Panc1 (cell line): ENCODE results near the gene GRIK1. TPM values are rescaled to one million over a fixed set of nuclear protein-coding genes. Genes with fewer than 3 reads are reported as not detected.

Source experiments
- ATAC-seq: fragments of 200-7000 bp; cut with Tn5 transposase; 2 replicates; pipeline ENCODE4 v1.9.1; 2020; ENCODE audit warnings: mild to moderate bottlenecking, moderate library complexity
- BruUV-seq: library from RNA; stranded (reverse); fragments of 400-500 nt; replicated peaks from 2 replicates; lab custom pipeline; 2021; lab: Mats Ljungman, UMichigan
- CTCF ChIA-PET: fragments of 300-600 bp; sonication (Branson Sonifier 250); formaldehyde crosslinking; loops from one replicate; lab custom pipeline; 2022; ENCODE audit warnings: antibody characterized with exemption; lab: Charles Lee
- POLR2A ChIA-PET: fragments of 300-600 bp; sonication (Branson Sonifier 250); formaldehyde crosslinking; loops from one replicate; lab custom pipeline; 2022; ENCODE audit warnings: antibody characterized with exemption; lab: Charles Lee
- DNase-seq: peaks from one replicate; pipeline ENCODE4 v3.0.0-alpha.2; 2010; ENCODE audit warnings: low read depth, low spot score
- H3K27ac ChIP-seq: 2 replicates; pipeline ENCODE4 v1.5.1; 2011; ENCODE audit warnings: mild to moderate bottlenecking, low read length, inconsistent platforms
- H3K27me3 ChIP-seq: fragments of 200-500 bp; sonication (Bioruptor generic); 2 replicates; pipeline ENCODE4 v1.6.0; 2014; ENCODE audit warnings: low read length, inconsistent platforms; ENCODE audit not compliant: control insufficient read depth, insufficient read depth
- H3K36me3 ChIP-seq: fragments of 200-500 bp; sonication (Bioruptor generic); 2 replicates; pipeline ENCODE4 v1.5.1; 2014; ENCODE audit warnings: inconsistent platforms, mild to moderate bottlenecking, low read length, moderate library complexity; ENCODE audit not compliant: control insufficient read depth, insufficient read depth
- H3K4me1 ChIP-seq: 2 replicates; pipeline ENCODE4 v1.5.1; 2011; ENCODE audit warnings: inconsistent platforms, mild to moderate bottlenecking, low read length, moderate library complexity; ENCODE audit not compliant: control insufficient read depth, insufficient read depth
- H3K4me3 ChIP-seq, 2 experiments: 2 replicates each; pipeline ENCODE4 v1.5.1; 2011 to 2012; ENCODE audit warnings: low read depth in 2 of 2, low read length in 2 of 2, mild to moderate bottlenecking in 2 of 2, inconsistent platforms in 1 of 2, moderate library complexity in 1 of 2
- H3K9me3 ChIP-seq: fragments of 200-500 bp; sonication (Bioruptor generic); 2 replicates; pipeline ENCODE4 v1.5.1; 2014; ENCODE audit warnings: low read depth, mild to moderate bottlenecking, inconsistent platforms, low read length, moderate library complexity; ENCODE audit not compliant: control insufficient read depth, insufficient read depth
- POLR2AphosphoS5 ChIP-seq: IDR thresholded peaks from 2 replicates; pipeline ENCODE4 v1.6.1; 2012; ENCODE audit warnings: mild to moderate bottlenecking, low read depth, low read length, moderate library complexity
- SIN3A ChIP-seq: IDR thresholded peaks from 2 replicates; pipeline ENCODE4 v1.6.1; 2012; ENCODE audit warnings: low read depth, mild to moderate bottlenecking, low read length, moderate library complexity, borderline replicate concordance; ENCODE audit not compliant: insufficient read depth
- TCF7L2 ChIP-seq: IDR thresholded peaks from 2 replicates; pipeline ENCODE4 v1.6.1; 2011; ENCODE audit warnings: mild to moderate bottlenecking, low read depth, low read length, inconsistent platforms
- in situ Hi-C: cut with HindIII; loops from 2 replicates; pipeline ENCODE4 v1.10.0; 2016; ENCODE audit warnings: low sequenced_read_pairs, low pct_unique_long_range_greater_than_20kb
- intact Hi-C: fragments of 100-400 bp; cut with micrococcal nuclease; formaldehyde crosslinking; loops from one replicate; pipeline ENCODE4 v1.10.0; 2022; ENCODE audit not compliant: unreplicated experiment
- total RNA-seq: library from RNA; stranded (reverse); gene quantifications from one replicate; pipeline ENCODE4 v1.2.1, GENCODE V29; 2021; ENCODE audit not compliant: unreplicated experiment
- TF ChIP-seq, protein P1 (sequence below): fragments of 450-650 bp; IDR thresholded peaks from 2 replicates; pipeline ENCODE4 v1.5.1; 2017; ENCODE audit warnings: mild to moderate bottlenecking
- TF ChIP-seq, protein P2 (sequence below), 2 experiments: IDR thresholded peaks; 2 replicates each; pipeline ENCODE4 v1.6.1; 2011 to 2012; ENCODE audit warnings: low read depth in 2 of 2, control low read depth in 1 of 2, low read length in 1 of 2, mild to moderate bottlenecking in 1 of 2, moderate library complexity in 1 of 2; ENCODE audit not compliant: insufficient read depth in 1 of 2

Gene GRIK1
- total RNA-seq, 1 experiment from 2014 or later, result not detected

DNA sequence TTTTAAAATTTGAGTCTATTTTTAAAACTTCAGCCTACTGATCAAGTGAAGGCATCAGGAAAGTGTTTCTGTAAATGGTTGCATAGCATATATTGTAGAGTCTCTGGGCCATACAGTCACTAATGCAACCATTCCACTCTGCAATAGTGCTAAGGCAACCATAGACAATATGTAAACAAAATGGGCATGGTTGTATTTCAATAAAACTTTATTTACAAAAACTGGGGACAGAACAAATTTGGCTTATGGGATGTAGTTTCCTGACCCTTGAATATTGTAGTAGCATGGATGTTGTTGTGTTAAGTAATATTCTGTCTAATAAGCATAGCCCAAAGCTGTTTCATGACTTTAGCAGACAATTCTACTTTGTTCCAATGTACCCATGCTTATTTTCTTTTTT, 117.7 kb downstream of the GRIK1 start:
- no peak for ATAC-seq
- Histone ChIP-seq H3K27ac (no peak overlapping the region), H3K4me1 (no peaks in the 10 kb centered on the region), H3K36me3 (no peaks in the 10 kb centered on the region), H3K4me3 (no peak overlapping the region), H3K9me3 (no peaks in the 10 kb centered on the region), H3K27me3 (no peaks in the 10 kb centered on the region)
- in situ Hi-C loops (no loop called here), intact Hi-C loops (no loop called here)
- no TSS peak for BruUV-seq
- no peak for TF ChIP-seq POLR2AphosphoS5
- TF ChIP-seq, protein P1, sequence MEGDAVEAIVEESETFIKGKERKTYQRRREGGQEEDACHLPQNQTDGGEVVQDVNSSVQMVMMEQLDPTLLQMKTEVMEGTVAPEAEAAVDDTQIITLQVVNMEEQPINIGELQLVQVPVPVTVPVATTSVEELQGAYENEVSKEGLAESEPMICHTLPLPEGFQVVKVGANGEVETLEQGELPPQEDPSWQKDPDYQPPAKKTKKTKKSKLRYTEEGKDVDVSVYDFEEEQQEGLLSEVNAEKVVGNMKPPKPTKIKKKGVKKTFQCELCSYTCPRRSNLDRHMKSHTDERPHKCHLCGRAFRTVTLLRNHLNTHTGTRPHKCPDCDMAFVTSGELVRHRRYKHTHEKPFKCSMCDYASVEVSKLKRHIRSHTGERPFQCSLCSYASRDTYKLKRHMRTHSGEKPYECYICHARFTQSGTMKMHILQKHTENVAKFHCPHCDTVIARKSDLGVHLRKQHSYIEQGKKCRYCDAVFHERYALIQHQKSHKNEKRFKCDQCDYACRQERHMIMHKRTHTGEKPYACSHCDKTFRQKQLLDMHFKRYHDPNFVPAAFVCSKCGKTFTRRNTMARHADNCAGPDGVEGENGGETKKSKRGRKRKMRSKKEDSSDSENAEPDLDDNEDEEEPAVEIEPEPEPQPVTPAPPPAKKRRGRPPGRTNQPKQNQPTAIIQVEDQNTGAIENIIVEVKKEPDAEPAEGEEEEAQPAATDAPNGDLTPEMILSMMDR, result no peak
- no peak for TF ChIP-seq SIN3A
- TF ChIP-seq TCF7L2, result no peak
- TF ChIP-seq, protein P2, sequence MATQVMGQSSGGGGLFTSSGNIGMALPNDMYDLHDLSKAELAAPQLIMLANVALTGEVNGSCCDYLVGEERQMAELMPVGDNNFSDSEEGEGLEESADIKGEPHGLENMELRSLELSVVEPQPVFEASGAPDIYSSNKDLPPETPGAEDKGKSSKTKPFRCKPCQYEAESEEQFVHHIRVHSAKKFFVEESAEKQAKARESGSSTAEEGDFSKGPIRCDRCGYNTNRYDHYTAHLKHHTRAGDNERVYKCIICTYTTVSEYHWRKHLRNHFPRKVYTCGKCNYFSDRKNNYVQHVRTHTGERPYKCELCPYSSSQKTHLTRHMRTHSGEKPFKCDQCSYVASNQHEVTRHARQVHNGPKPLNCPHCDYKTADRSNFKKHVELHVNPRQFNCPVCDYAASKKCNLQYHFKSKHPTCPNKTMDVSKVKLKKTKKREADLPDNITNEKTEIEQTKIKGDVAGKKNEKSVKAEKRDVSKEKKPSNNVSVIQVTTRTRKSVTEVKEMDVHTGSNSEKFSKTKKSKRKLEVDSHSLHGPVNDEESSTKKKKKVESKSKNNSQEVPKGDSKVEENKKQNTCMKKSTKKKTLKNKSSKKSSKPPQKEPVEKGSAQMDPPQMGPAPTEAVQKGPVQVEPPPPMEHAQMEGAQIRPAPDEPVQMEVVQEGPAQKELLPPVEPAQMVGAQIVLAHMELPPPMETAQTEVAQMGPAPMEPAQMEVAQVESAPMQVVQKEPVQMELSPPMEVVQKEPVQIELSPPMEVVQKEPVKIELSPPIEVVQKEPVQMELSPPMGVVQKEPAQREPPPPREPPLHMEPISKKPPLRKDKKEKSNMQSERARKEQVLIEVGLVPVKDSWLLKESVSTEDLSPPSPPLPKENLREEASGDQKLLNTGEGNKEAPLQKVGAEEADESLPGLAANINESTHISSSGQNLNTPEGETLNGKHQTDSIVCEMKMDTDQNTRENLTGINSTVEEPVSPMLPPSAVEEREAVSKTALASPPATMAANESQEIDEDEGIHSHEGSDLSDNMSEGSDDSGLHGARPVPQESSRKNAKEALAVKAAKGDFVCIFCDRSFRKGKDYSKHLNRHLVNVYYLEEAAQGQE (IDR thresholded peaks at IDR 0.05; ENCODE audit: insufficient read depth in 1 of 2, low read depth in 2 of 2, low read length in 1 of 2), result no peak
- DNase-seq, result no peak
- ChIA-PET POLR2A (no interaction called here), CTCF (no interaction called here)

DNA sequence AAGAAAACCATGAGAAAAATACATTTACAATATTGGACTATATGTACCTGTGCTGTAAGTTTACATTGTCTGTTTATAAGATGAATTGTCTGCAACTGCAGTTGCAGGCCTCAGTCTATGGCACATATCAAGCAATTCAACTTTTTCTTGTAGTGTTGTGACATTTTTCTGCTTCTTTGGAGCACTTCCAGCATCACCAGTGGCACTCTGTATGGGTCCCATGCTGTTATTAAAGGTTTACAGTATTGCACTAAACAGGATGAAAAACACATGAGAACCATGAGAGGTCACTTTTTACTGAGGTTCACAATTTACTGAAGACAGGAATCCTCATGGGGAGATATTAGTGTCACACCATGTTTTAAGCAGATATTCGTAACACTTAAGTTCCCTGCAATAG, 118.6 kb downstream of the GRIK1 start:
- Histone ChIP-seq H3K9me3 (no peaks in the 10 kb centered on the region), H3K4me3 (no peak overlapping the region), H3K4me1 (no peaks in the 10 kb centered on the region), H3K36me3 (no peaks in the 10 kb centered on the region), H3K27ac (no peak overlapping the region), H3K27me3 (no peaks in the 10 kb centered on the region)
- ATAC-seq (no peak), DNase-seq (no peak)
- no TSS peak for BruUV-seq
- CTCF ChIA-PET, result no interaction called here
- POLR2A ChIA-PET, result no interaction called here
- TF ChIP-seq POLR2AphosphoS5, result no peak
- TF ChIP-seq, protein P2 (IDR thresholded peaks at IDR 0.05; ENCODE audit: insufficient read depth in 1 of 2, low read depth in 2 of 2, low read length in 1 of 2), result no peak
- no peak for TF ChIP-seq TCF7L2
- TF ChIP-seq SIN3A, result no peak
- TF ChIP-seq, protein P1, result no peak
- in situ Hi-C loops (no loop called here), intact Hi-C loops (no loop called here)
